Smooth muscle cell (in vitro differentiated cells): ENCODE measurements around the gene DLX2. TPM values are rescaled to one million over a fixed set of nuclear protein-coding genes. Genes with fewer than 3 reads are reported as not detected.

Experiments used
- DNase-seq: peaks from one replicate; lab custom pipeline; 2025; ENCODE audit not compliant: unreplicated experiment; lab: John Stamatoyannopoulos, UW
- H2AFZ ChIP-seq: fragments of 200-600 bp; sonication (generic); 2 replicates; pipeline ENCODE4 v1.6.0; 2016; ENCODE audit warnings: antibody characterized with exemption, low read depth, mild to moderate bottlenecking
- H3F3A ChIP-seq: fragments of 200-600 bp; sonication (generic); 2 replicates; pipeline ENCODE4 v1.6.0; 2017; ENCODE audit warnings: antibody characterized with exemption, low read depth
- H3K27ac ChIP-seq: fragments of 200-600 bp; sonication (generic); 2 replicates; pipeline ENCODE4 v1.5.1; 2016; ENCODE audit warnings: low read depth, mild to moderate bottlenecking
- H3K27me3 ChIP-seq: fragments of 200-600 bp; sonication (generic); 2 replicates; pipeline ENCODE4 v1.6.1; 2016; ENCODE audit warnings: low read depth, mild to moderate bottlenecking
- H3K36me3 ChIP-seq: fragments of 200-600 bp; sonication (generic); 2 replicates; pipeline ENCODE4 v1.5.1; 2016; ENCODE audit warnings: low read depth
- H3K4me1 ChIP-seq: fragments of 200-600 bp; sonication (generic); 2 replicates; pipeline ENCODE4 v1.5.1; 2016; ENCODE audit warnings: low read depth
- H3K4me2 ChIP-seq: fragments of 200-600 bp; sonication (generic); 2 replicates; pipeline ENCODE4 v1.6.0; 2016; ENCODE audit warnings: mild to moderate bottlenecking
- H3K4me3 ChIP-seq: fragments of 200-600 bp; sonication (generic); 2 replicates; pipeline ENCODE4 v1.5.1; 2016; ENCODE audit warnings: mild to moderate bottlenecking
- H3K79me2 ChIP-seq: fragments of 200-600 bp; sonication (generic); 2 replicates; pipeline ENCODE4 v1.6.0; 2016; ENCODE audit warnings: low read depth, mild to moderate bottlenecking
- H3K9ac ChIP-seq: fragments of 200-600 bp; sonication (generic); 2 replicates; pipeline ENCODE4 v1.6.0; 2016; ENCODE audit warnings: low read depth
- H3K9me3 ChIP-seq: fragments of 200-600 bp; sonication (generic); replicated peaks from 2 replicates; pipeline ENCODE4 v1.5.1; 2016; ENCODE audit warnings: low read depth
- H4K20me1 ChIP-seq: fragments of 200-600 bp; sonication (generic); 2 replicates; pipeline ENCODE4 v1.6.0; 2016; ENCODE audit warnings: low read depth
- WGBS: methylation state at CpG from one replicate; pipeline ENCODE4 v1.1.7; 2016; ENCODE audit warnings: low lambda C conversion rate; 5-methylcytosine and 5-hydroxymethylcytosine counted together
- polyA plus RNA-seq: library from polyadenylated mRNA; unstranded; fragments of >200 nt; fragmentation: Nextera tagmentation; extraction: Ambion mirVana; gene quantifications from 2 replicates; pipeline ENCODE4 v1.2.1, GENCODE V29; 2016
- total RNA-seq: library from RNA; depleted of rRNA; stranded (reverse); fragments of >200 nt; gene quantifications from 2 replicates; pipeline ENCODE4 v1.2.3, GENCODE V29; 2014
- TF ChIP-seq, protein P1 (sequence below): fragments of 200-600 bp; sonication (generic); IDR thresholded peaks from 2 replicates; pipeline ENCODE4 v1.5.1; 2017; ENCODE audit warnings: borderline replicate concordance, mild to moderate bottlenecking, antibody characterized with exemption; ENCODE audit not compliant: insufficient read depth, poor library complexity, severe bottlenecking

The DLX2 gene
- total and polyA plus RNA-seq, 2 experiments from 2014 or later = 1.9 TPM

DNA sequence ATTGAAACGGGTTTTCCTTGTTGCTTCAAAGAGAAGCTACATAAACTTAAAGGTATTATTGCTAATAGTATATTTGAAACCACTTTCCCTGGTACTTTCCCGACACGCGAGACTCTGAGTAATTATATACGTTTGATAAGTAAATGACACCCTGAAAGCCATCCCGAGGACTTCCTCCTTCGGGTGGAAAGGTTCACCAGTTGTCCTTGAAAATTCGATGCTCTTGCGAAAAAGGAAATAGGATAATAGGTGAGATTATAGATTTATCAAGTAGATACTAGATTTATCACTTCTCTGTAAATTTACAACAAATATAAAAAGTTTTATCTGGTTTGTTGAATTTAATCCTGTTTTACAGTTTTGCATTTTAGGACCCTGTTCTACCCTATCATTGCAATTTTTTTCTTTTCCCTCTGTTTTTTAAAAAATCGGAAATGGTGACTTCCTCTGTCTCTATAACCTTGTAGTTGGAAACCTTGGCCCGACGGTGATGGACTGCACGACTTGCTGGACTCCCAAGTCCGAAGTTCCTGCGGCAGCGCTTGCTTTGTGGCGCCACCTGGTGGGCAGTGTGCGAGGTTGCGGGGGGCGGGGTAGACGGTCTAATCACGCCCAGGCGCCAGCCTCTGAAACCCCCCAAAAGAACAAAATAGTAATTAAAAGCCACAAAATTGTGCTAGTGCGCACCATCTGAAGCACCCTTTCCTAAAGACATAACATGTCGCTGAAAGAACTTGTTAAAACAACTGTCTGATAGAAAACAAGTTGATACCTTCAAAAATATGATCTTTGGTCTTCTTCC is 972 bp upstream of the DLX2 start:
- peaks cover 91% of the 10 kb centered on the region for H3K27me3 ChIP-seq

DNA sequence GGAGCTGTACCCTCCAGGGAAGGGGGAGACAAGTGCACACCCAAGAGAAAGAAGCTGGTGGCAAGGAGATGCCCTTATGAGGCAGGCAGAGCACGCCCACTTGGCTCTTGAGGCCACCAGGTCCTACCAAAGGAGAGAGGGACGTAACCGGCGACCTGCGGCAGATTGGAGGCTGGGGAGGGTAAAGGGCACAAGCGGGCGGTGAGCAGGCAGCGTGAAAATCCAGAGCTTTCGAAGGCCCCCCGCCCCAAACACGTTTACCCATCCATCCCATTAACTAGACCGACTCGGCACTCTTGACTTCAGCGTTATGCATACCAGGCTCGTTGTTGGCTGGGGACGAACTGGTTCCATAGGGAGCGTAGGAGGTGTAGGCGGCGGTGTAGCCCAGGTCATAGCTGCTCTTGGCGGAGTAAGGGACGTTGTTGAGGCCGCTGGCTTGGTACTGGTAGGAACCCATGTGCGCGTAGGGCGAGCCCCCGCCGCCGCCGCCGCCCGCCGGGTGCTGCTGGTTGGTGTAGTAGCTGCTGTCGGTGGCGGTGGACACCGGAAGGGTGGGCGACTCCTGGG is 794 bp downstream of the DLX2 start:
- H3K9ac ChIP-seq = no peak overlapping the region
- no peak for DNase-seq

More for the DNA sequence above, 972 bp upstream of the DLX2 start:
- WGBS = 5% methylated on average over 25 of the region's 25 CpGs
- H3K4me3 ChIP-seq = peak overlapping the region; percentile 68
- H3K79me2 ChIP-seq = peaks cover 5% of the 10 kb centered on the region
- H3K9ac ChIP-seq = no peak overlapping the region
- no peak overlapping the region for H3K27ac ChIP-seq
- TF ChIP-seq, protein P1, sequence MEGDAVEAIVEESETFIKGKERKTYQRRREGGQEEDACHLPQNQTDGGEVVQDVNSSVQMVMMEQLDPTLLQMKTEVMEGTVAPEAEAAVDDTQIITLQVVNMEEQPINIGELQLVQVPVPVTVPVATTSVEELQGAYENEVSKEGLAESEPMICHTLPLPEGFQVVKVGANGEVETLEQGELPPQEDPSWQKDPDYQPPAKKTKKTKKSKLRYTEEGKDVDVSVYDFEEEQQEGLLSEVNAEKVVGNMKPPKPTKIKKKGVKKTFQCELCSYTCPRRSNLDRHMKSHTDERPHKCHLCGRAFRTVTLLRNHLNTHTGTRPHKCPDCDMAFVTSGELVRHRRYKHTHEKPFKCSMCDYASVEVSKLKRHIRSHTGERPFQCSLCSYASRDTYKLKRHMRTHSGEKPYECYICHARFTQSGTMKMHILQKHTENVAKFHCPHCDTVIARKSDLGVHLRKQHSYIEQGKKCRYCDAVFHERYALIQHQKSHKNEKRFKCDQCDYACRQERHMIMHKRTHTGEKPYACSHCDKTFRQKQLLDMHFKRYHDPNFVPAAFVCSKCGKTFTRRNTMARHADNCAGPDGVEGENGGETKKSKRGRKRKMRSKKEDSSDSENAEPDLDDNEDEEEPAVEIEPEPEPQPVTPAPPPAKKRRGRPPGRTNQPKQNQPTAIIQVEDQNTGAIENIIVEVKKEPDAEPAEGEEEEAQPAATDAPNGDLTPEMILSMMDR = peak; percentile 96
- DNase-seq = peak; percentile 71
- H3F3A ChIP-seq = peaks cover 7% of the 10 kb centered on the region
- no peaks in the 10 kb centered on the region for H3K9me3 ChIP-seq
- H3K4me2 ChIP-seq = peak overlapping the region; percentile 97
- H3K4me1 ChIP-seq = peaks cover 38% of the 10 kb centered on the region
- H3K36me3 ChIP-seq = no peaks in the 10 kb centered on the region
- peaks cover 8% of the 10 kb centered on the region for H4K20me1 ChIP-seq
- no peak overlapping the region for H2AFZ ChIP-seq

GRCh38 chr2:172100935-172101820 is 1.5 kb downstream of the DLX2 start:
- H3K79me2 ChIP-seq = peaks cover 5% of the 10 kb centered on the region
- no peaks in the 10 kb centered on the region for H3K9me3 ChIP-seq
- TF ChIP-seq, protein P1 = no peak
- DNase-seq = no peak
- H2AFZ ChIP-seq = no peak overlapping the region
- peaks cover 8% of the 10 kb centered on the region for H4K20me1 ChIP-seq
- peak overlapping the region; percentile 2 for H3K9ac ChIP-seq
- peaks cover 56% of the 10 kb centered on the region for H3K4me1 ChIP-seq
- peak overlapping the region; percentile 45 for H3K27ac ChIP-seq
- no peaks in the 10 kb centered on the region for H3K36me3 ChIP-seq
- H3K4me3 ChIP-seq = peak overlapping the region; percentile 68
- H3F3A ChIP-seq = peaks cover 17% of the 10 kb centered on the region
- peak overlapping the region; percentile 97 for H3K4me2 ChIP-seq
- H3K27me3 ChIP-seq = peaks cover 66% of the 10 kb centered on the region
- WGBS = 5% methylated on average over 54 of the region's 54 CpGs

More for the DNA sequence above, 794 bp downstream of the DLX2 start:
- H3K4me3 ChIP-seq = peak overlapping the region; percentile 68
- under 1% methylated on average over 33 of the region's 36 CpGs for WGBS
- no peaks in the 10 kb centered on the region for H3K9me3 ChIP-seq
- TF ChIP-seq, protein P1 = no peak
- peaks cover 5% of the 10 kb centered on the region for H3K79me2 ChIP-seq
- peaks cover 73% of the 10 kb centered on the region for H3K27me3 ChIP-seq
- peak overlapping the region; percentile 43 for H2AFZ ChIP-seq
- H3K36me3 ChIP-seq = no peaks in the 10 kb centered on the region
- H3K27ac ChIP-seq = peak overlapping the region; percentile 45
- H4K20me1 ChIP-seq = peaks cover 8% of the 10 kb centered on the region
- peaks cover 55% of the 10 kb centered on the region for H3K4me1 ChIP-seq
- peak overlapping the region; percentile 97 for H3K4me2 ChIP-seq
- H3F3A ChIP-seq = peaks cover 17% of the 10 kb centered on the region
